Astrocyte (in vitro differentiated cells and primary cell): ENCODE measurements around the gene HLA-F.

Experiments
- EZH2 ChIP-seq: IDR thresholded peaks from 2 replicates; pipeline ENCODE4 v1.6.1; 2012; ENCODE audit warnings: mild to moderate bottlenecking, low read length, inconsistent platforms; ENCODE audit not compliant: insufficient read depth
- TF ChIP-seq, protein P1 (sequence below): IDR thresholded peaks from 2 replicates; pipeline ENCODE4 v1.5.1; 2011; ENCODE audit warnings: low read depth, mild to moderate bottlenecking, inconsistent platforms, low read length, moderate library complexity; ENCODE audit not compliant: insufficient read depth

GRCh38 chr6:29745386-29745785, 22.2 kb downstream of the HLA-F start:
- TF ChIP-seq, protein P1, sequence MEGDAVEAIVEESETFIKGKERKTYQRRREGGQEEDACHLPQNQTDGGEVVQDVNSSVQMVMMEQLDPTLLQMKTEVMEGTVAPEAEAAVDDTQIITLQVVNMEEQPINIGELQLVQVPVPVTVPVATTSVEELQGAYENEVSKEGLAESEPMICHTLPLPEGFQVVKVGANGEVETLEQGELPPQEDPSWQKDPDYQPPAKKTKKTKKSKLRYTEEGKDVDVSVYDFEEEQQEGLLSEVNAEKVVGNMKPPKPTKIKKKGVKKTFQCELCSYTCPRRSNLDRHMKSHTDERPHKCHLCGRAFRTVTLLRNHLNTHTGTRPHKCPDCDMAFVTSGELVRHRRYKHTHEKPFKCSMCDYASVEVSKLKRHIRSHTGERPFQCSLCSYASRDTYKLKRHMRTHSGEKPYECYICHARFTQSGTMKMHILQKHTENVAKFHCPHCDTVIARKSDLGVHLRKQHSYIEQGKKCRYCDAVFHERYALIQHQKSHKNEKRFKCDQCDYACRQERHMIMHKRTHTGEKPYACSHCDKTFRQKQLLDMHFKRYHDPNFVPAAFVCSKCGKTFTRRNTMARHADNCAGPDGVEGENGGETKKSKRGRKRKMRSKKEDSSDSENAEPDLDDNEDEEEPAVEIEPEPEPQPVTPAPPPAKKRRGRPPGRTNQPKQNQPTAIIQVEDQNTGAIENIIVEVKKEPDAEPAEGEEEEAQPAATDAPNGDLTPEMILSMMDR, result no peak
- no peak for TF ChIP-seq EZH2
